Measurements from ENCODE around the gene SMTNL1.

SMTNL1 gene

DNA sequence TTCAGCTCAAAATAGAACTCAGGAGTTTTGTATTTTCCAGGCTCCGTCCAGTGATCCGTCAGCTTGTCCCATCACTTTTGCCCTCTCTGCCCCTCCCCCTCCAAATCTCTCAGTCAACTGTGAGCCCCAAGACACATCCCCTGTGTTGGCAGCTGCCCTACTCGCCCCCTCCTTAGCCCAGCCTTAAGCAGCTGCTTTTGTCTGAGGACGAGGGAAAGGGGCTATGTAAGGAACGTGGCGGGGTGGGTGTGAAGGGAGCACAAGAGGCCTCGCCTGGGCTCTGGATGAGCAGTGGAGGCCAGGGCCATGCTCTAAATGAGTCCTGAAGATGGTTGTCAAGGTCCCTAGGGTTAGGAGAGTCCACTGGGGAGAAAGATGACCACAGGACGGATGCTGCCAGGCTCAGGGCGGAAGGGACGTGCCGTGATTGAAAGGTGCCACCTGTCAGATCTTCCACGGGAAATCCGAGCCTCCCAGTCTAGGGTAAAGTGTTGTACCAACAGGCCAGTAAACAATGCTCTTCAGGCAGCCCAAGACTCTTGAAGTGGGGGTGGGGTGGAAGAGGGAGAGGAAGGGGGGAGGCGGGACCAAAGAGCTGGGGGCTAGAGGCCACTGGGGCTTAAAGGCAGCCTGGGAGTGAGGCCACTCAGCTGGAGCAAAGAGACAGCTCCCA, at the start of gene SMTNL1:
SMTNL1 (plus strand) TSS at position 649 of the 673 bp plus-strand sequence. CDS start 5,048 bp downstream, outside the sequence.
- DNase-seq (ENCODE audit: low spot score), result no peak

DNA sequence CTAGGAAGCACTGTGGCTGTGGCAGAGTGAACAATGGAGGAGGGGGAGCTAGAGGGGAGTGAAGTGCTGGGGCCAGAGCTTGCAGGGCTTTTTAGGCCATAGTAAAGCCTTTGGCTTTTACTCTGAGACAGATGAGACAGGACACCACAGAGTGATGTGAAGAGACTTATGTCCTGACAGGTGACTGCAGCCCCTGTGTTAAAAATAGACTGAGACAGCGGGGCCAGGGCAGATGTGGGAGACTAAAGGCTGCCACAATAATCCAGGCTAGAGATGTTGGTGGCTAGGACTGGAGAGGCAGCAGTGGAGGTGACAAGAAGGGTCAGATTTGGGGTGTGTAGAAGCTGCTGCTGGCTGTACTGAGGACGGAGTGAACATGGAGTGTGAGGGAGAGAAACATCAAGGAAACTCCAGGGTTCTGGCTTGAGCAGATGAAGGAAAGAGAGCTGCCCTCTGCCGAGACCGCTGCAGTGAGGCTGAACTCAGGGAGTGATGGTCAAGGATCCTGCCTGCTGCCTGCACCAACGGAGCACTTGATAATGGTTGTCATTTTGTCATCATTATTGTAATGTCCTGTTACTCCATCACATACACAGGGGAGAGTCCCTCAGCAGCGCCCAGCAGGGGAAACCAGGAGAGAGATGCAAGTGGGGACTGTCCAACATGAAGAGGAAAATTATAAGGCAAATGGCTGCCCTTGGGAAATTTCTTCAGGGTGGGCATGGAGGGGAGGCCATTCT, 49.3 kb upstream of the SMTNL1 start:
- DNase-seq (ENCODE audit: low spot score), result no peak

DNA sequence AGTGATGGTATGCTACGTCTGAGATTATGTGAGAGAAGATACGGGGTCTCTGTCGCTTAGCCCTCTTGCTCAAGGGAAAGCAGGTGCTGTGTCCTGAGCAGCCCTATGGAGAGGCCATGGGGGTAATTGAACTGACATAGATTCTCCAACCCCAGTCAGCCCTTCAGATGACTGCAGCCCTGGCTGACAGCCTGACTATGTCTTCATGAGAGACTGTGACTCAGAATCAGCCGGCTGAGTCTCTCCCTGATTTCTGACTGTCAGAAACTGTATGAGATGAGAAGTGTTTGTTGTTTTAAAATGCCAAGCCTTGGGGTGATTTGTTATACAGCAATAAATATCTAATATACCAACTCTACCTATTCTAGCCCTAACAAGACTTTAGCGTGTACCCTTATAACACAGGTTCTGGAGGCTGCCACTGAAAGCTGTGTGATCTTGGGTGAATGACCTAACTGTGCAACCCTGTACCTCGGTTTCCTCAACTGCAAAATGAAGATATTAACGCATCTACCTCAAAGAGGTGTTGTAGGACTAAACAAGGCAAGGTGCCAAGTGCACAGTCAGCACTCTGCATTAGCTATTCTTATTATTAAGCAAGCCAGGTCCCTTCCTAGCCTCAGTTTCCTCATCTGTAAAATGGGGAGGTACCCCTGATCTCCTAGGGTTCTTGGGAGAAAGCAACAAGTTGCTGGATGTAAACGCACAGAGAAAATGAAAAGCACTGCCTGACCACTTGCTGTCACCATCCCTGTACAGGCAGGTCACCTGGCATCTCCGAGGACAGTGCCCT, 46.7 kb upstream of the SMTNL1 start:
- DNase-seq (ENCODE audit: low spot score), result no peak

- no peak for DNase-seq (ENCODE audit: low spot score)
These were observed 45.9 kb upstream of the SMTNL1 start for GRCh38 chr11:57491371-57492061.

DNA sequence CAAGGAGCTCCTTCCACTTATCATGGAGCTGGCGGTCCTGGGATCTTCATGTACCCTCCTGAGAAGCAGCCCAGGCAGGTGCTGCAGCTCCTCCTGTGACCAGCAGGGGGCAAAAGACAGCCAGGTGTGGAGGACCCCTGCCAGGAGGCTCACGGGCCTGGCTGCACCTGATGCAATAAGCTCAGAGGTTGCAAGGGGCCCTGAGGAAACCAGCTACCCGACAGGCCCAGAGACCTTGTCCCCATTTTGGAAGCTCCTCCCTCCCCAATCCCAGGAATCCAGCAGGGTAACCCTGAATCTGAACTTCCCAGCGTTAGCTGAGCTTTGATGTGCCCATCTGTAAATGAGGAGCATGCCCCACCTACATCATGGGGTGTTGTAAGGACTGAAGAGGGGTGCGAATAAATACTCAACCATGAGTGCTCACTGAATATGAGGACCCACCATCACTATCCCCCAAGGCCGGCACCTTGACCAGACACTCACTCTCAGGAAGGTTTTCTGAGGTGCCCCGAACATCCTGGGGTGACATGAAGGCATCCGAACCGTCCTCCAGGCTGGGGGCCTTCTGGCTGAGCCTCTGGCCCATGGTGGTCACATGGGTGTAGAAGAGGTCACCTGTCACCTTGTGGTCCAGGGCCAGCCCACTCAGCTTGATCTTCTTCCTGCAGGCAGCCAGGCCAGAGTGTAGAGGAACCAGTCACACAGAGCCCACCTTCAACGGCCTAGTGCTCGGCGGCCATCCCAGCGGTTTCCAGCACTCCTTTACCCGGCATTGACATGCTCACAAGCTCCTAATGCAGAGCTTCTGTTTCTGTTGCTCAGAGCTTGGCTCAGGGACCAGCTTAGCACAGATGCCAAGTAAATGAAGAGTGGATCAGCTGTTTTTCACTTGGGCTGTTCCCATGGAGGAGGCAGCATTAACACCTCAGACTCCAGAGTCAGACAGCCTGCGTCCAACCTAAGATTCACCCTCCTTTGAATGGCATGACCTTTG, 43.6 kb upstream of the SMTNL1 start:
- no peak for DNase-seq (ENCODE audit: low spot score)

- DNase-seq (ENCODE audit: low spot score), result no peak
These were observed 41.1 kb upstream of the SMTNL1 start for GRCh38 chr11:57496109-57496820.

DNA sequence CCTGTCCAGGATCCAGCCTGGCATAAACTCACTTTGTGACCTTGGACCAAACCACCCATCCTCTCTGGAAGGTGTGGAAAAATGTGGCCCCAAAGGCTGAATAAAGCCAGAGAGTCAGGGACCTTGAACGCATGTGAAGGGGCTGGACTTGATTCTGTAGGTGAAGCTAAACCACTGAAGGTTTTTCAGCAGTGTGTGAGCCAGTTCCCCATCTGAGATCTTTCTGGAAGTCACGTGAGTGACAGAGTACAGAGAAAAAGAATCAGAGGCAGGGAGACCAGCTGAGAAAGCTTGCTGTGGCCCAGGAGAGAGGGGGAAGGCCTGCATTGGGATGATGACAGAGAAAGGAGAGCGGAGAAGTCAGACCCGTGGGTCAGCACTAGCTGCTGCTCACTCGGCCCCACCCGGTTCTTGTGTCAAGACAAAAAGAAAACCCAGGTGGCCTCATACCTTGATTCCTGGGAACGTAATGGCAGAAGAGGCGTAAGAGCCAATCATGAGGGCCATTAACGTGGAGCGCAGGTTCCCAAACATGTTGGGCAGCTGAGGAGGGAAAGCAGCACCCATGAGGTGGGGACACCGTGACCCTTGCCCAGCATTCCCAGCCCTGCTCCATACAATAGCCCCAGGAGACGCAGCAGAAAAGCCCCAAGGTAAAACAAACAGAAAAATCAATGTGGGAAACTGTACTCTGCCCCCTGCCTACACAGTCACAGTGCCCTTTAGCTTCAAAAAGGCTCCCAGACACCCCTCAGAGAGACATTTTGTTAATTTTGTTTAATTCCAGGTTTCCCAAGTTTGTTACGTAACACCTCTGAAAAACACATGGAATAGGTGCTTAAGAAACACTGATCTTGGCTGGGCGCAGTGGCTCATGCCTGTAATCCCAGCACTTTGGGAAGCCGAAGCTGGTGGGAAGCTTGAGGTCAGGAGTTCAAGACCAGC, 39.8 kb upstream of the SMTNL1 start:
- DNase-seq (ENCODE audit: low spot score), result no peak

DNA sequence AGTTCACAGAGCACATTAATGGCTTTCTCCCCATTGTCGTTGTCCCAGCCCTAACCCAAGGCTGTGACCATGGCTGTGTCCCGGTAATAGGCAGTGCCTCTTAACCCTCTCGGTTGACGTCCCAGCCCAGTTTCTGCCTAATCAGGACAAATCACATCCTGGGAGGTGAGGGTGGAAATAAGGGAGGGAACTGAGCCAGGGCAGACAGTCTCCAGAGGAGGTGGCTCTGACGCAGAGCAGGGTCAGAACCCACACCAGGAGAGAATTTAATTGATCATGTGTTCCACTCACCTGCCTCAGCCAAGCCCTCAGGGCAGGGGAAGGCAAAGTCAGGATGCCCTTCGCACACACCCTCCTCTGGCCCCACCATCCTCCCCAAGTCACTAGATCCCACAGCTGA, 38.9 kb upstream of the SMTNL1 start:
- DNase-seq (ENCODE audit: low spot score), result no peak

DNA sequence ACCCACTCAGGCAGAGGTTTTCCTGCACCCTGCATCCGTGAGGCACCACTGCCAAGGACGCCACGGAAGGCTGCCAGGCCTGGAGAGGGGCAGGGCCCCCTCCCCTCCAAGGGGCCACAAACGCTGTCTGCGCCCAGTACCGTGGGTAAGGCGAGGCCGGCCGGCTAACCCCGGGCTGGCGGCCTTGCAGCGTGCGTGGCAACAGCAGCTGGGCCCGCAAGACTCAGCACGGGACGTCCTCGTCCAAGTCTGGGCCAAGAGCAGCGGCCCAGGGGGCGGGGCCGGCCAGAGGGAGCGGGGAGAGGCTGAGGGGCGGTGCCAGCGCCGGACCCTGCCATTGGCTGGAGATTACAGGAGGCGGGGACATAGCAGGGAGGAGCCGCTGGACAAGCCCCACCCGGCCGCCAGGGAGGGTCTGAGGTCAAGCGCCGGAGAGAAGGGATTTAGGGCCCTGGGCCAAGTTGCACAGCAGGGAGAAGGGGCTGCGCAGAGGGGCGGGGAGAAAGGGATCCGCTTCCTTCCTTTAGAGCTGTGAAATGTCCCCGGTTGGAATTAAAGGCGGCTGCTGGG, 37.9 kb upstream of the SMTNL1 start:
- DNase-seq (ENCODE audit: low spot score), result peak; percentile 93

DNA sequence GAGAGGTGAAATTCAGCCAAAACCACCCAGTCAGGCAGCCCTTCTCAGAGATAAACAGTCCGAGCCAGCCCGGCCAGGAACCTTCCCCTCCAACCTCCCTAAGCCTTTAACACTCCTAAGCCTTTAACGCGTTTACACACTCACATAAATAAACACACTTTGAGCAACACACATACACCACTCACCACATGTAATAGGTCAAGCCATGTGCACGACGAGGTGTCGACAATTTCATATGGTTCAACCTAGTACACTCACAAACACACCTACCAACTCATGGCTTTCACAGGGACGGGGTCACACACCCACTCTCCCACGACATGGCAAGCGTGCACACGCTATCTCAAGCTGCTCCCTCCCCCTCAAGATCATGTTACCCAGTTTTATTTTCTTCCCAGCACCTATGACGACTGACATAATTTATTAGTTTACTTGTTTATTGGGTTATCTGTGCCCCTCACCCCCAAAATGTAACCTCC, 37.4 kb upstream of the SMTNL1 start:
- no peak for DNase-seq (ENCODE audit: low spot score)

DNA sequence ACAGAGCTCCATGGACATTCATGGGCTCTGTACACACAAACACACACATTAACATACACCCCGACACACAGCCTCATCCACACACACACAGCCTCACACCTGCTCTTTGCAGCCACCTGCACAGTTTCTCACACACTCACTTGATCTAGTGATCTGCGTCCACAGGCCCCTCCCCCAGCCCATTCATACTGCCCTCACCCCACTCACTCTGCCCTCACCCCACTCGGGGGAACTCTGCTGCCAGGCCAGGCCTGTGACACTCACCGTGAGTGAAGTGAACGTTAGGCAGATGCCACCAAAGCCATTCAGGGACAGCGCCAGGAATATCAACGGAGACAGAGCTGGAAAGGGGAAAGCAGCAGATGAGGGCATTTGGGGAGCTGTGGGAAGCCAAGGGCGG, 36.9 kb upstream of the SMTNL1 start:
- DNase-seq (ENCODE audit: low spot score), result no peak

- DNase-seq (ENCODE audit: low spot score), result no peak
These were observed 36.5 kb upstream of the SMTNL1 start for GRCh38 chr11:57500926-57501325.

- DNase-seq (ENCODE audit: low spot score), result no peak
These were observed 35.4 kb upstream of the SMTNL1 start for GRCh38 chr11:57501953-57502352.

DNA sequence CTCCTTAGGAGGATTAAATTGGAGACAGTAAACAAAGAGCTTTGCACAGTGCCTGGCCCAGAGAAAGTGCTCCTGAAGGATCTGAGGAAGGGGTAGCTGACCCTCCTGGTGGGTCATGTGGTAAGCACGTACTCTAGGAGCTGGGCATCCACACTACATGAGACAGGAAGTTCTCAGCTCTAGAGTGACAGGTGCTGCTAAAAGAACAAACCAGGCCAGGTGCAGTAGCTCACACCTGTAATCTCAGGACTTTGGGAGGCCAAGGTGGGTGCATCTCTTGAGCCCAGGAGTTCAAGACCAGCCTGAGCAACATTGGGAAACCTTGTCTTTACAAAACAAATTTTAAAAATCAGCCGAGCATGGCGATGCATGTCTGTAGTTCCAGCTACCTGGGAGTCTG, 35.0 kb upstream of the SMTNL1 start:
- DNase-seq (ENCODE audit: low spot score), result no peak

DNA sequence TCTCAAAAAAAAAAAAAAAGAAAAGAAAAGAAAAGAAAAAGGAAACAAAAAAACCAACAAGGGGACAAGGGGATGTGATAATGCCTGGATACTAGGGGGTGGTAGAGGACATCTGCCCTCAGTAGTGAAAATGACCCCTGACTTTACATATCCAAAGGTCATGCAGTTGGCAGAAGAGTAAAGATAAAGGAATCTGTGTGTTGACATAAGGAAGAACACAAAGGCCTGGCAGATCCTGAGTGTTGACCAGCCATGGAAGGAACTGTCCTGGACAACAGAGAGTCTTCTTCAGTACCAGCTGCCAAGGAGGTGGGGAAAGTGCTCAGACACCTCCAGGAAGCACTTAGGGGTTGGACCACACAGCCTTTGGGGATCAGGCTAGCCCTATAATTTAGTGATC, 34.5 kb upstream of the SMTNL1 start:
- DNase-seq (ENCODE audit: low spot score), result no peak

GRCh38 chr11:57504511-57504910, 32.9 kb upstream of the SMTNL1 start:
- DNase-seq (ENCODE audit: low spot score), result no peak

GRCh38 chr11:57506522-57506921, 30.9 kb upstream of the SMTNL1 start:
- DNase-seq (ENCODE audit: low spot score), result no peak

DNA sequence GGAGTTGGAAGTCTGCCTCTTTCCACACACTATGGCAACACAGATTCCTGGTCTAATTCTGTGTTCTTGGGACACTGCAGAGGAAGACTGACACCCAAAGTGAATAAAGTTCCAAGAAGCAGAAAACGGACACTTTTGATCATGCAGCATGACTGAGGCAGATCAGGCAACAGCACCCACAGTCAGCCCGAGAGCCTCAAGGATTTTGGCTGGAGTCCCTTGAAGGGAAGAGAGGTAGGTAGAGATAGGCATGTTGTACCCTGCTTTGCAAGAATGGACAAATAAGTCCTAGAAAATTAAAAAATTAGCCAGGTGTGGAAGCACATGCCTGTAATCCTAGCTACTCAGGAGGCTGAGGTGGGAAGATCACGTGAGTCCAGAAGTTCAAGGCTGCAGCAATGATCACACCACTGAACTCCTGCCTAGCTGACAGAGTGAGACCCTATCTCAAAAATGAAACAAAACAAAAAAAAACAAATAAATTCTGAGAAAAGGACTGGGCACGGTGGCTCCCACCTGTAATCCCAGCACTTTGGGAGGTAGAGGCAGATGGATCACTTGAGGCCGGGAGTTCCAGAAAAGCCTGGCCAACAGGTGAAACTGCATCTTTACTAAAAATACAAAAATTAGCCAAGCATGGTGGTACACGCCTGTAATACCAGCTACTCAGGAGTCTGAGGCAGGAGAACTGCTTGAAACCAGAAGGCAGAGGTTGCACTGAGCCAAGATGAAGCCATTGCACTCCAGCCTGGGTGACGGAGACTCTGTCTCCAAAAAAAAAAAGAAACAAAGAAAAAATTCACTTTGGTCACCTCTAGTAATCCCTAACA, 28.8 kb upstream of the SMTNL1 start:
- no peak for DNase-seq (ENCODE audit: low spot score)
